ENCODE data around the gene CMSS1.
"Not testable (repeated sequence)": the region's sequence is repeated elsewhere in the genome, so short reads cannot be mapped to it uniquely, and the experiment has no call there.

CMSS1 gene

GRCh38 chr3:100081311-100081710 is 263.6 kb downstream of the CMSS1 start:
- DNase-seq, result no peak

GRCh38 chr3:100081986-100082692 is 264.5 kb downstream of the CMSS1 start:
- DNase-seq, result no peak

- no peak for DNase-seq
Observed at GRCh38 chr3:100082714-100083113, 265.1 kb downstream of the CMSS1 start.

GRCh38 chr3:100083209-100083608 is 265.5 kb downstream of the CMSS1 start:
- no peak for DNase-seq

- no peak for DNase-seq
Observed at GRCh38 chr3:100084100-100084806, 266.6 kb downstream of the CMSS1 start.

GRCh38 chr3:100086401-100086800 is 268.7 kb downstream of the CMSS1 start:
- DNase-seq, result no peak

GRCh38 chr3:100087198-100087597 is 269.5 kb downstream of the CMSS1 start:
- no peak for DNase-seq

- DNase-seq, result no peak
Observed at GRCh38 chr3:100088735-100089368, 271.2 kb downstream of the CMSS1 start.

GRCh38 chr3:100089812-100090668 is 272.4 kb downstream of the CMSS1 start:
- no peak for DNase-seq

- no peak for DNase-seq
Observed at GRCh38 chr3:100090669-100091005, 273.0 kb downstream of the CMSS1 start.

GRCh38 chr3:100093831-100094230 is 276.2 kb downstream of the CMSS1 start:
- no peak for DNase-seq

GRCh38 chr3:100096286-100096685 is 278.6 kb downstream of the CMSS1 start:
- DNase-seq, result not testable (repeated sequence)

- DNase-seq, result no peak
Observed at GRCh38 chr3:100096866-100097265, 279.2 kb downstream of the CMSS1 start.

- no peak for DNase-seq
Observed at GRCh38 chr3:100097919-100098783, 280.5 kb downstream of the CMSS1 start.

GRCh38 chr3:100098784-100099070 is 281.1 kb downstream of the CMSS1 start:
- no peak for DNase-seq

- no peak for DNase-seq
Observed at GRCh38 chr3:100099621-100100020, 282.0 kb downstream of the CMSS1 start.

GRCh38 chr3:100100425-100100824 is 282.8 kb downstream of the CMSS1 start:
- no peak for DNase-seq

GRCh38 chr3:100102757-100103156 is 285.1 kb downstream of the CMSS1 start:
- no peak for DNase-seq

GRCh38 chr3:100103558-100104441 is 286.1 kb downstream of the CMSS1 start:
- no peak for DNase-seq

- DNase-seq, result no peak
Observed at GRCh38 chr3:100104442-100104798, 286.8 kb downstream of the CMSS1 start.
